ENCODE data around the gene EID1.

GRCh38 chr15:48876057-48876456, 1.9 kb upstream of the EID1 start:
- TF ChIP-seq CTCF (tag by site-specific recombination; IDR thresholded peaks at IDR 0.05) (no peak), ZNF426 (tag by site-specific recombination; IDR thresholded peaks at IDR 0.05) (no peak), PATZ1 (tag by site-specific recombination; IDR thresholded peaks at IDR 0.05) (no peak), KLF9 (tag by site-specific recombination; IDR thresholded peaks at IDR 0.05; ENCODE audit: low read depth) (no peak)
- TF ChIP-seq, protein P1, sequence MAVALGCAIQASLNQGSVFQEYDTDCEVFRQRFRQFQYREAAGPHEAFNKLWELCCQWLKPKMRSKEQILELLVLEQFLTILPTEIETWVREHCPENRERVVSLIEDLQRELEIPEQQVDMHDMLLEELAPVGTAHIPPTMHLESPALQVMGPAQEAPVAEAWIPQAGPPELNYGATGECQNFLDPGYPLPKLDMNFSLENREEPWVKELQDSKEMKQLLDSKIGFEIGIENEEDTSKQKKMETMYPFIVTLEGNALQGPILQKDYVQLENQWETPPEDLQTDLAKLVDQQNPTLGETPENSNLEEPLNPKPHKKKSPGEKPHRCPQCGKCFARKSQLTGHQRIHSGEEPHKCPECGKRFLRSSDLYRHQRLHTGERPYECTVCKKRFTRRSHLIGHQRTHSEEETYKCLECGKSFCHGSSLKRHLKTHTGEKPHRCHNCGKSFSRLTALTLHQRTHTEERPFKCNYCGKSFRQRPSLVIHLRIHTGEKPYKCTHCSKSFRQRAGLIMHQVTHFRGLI (tag by site-specific recombination; IDR thresholded peaks at IDR 0.05) = no peak
